ENCODE results near the gene EGR2. TPM values are rescaled to one million over a fixed set of nuclear protein-coding genes. Genes with fewer than 3 reads are reported as not detected.
"Not testable (repeated sequence)": the region's sequence is repeated elsewhere in the genome, so short reads cannot be mapped to it uniquely, and the experiment has no call there.

EGR2 gene
- total RNA-seq, 1 experiment from 2014 or later = 0.24 TPM

DNA sequence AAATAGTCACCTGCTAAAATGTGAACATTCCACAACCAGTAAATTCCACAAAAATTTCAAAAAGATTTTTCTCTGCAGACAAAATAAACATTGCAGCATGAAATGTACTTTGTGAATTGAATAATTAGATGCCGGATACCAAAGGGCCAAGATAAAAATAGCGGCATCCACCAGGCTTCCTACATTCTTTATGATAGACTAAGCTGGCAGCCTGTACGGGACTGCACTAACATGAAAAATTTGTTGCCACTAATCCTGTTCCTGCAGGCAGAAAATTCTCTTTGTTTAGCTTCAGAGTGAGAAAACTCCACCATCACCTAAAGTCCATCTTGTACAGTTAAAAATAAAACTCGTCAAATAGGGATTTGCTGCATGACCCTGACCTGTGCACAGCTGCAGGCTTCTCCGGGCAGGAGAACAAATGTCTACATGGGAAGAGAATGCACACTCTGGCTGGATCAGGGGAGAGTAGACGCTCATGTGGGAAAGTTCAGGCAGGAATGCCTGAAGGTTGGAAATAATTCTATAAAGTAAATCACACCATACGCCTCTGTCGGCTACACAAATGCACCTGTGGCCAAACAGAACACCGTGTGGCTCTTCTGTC lies 27.2 kb downstream of the EGR2 start:
- CTCF ChIA-PET = no interaction called here
- no peaks in the 10 kb centered on the region for H3K79me2 ChIP-seq (ENCODE audit: low read depth)
- no peaks in the 10 kb centered on the region for H3K9me2 ChIP-seq (ENCODE audit: insufficient read depth)
- H3K9me3 ChIP-seq (ENCODE audit: insufficient read depth, low read depth) = no peaks in the 10 kb centered on the region
- no peak overlapping the region for H3K4me3 ChIP-seq
- H3F3A ChIP-seq (ENCODE audit: insufficient read depth, low read depth) = no peaks in the 10 kb centered on the region
- no peak for TF ChIP-seq EZH2 (IDR thresholded peaks at IDR 0.05; ENCODE audit: low read depth)
- TF ChIP-seq, protein P1, sequence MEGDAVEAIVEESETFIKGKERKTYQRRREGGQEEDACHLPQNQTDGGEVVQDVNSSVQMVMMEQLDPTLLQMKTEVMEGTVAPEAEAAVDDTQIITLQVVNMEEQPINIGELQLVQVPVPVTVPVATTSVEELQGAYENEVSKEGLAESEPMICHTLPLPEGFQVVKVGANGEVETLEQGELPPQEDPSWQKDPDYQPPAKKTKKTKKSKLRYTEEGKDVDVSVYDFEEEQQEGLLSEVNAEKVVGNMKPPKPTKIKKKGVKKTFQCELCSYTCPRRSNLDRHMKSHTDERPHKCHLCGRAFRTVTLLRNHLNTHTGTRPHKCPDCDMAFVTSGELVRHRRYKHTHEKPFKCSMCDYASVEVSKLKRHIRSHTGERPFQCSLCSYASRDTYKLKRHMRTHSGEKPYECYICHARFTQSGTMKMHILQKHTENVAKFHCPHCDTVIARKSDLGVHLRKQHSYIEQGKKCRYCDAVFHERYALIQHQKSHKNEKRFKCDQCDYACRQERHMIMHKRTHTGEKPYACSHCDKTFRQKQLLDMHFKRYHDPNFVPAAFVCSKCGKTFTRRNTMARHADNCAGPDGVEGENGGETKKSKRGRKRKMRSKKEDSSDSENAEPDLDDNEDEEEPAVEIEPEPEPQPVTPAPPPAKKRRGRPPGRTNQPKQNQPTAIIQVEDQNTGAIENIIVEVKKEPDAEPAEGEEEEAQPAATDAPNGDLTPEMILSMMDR (conservative IDR thresholded peaks at IDR 0.05) = no peak
- no peaks in the 10 kb centered on the region; the same call in 1 of the 2 replicates for H3K27me3 ChIP-seq (ENCODE audit: insufficient read depth, low read depth)
- H3K27ac ChIP-seq = no peak overlapping the region
- no peak overlapping the region for H2AFZ ChIP-seq
- no peak for DNase-seq
- BruUV-seq (replicated peaks) = no TSS peak
- H3K4me2 ChIP-seq = no peak overlapping the region
- H3K36me3 ChIP-seq (ENCODE audit: low read depth) = no peaks in the 10 kb centered on the region
- POLR2A ChIA-PET (ENCODE audit: unreplicated experiment) = interaction anchor here (0.7 kb wide), 1 partner anchor 326 kb away, joined by 3 read pairs; no protein-coding TSS in a partner anchor
- intact Hi-C loops (cut with micrococcal nuclease; ENCODE audit: unreplicated experiment) = no loop called here
- H4K20me1 ChIP-seq (ENCODE audit: insufficient read depth) = no peaks in the 10 kb centered on the region
- no peaks in the 10 kb centered on the region for H3K4me1 ChIP-seq (replicated peaks; ENCODE audit: insufficient read depth)

DNA sequence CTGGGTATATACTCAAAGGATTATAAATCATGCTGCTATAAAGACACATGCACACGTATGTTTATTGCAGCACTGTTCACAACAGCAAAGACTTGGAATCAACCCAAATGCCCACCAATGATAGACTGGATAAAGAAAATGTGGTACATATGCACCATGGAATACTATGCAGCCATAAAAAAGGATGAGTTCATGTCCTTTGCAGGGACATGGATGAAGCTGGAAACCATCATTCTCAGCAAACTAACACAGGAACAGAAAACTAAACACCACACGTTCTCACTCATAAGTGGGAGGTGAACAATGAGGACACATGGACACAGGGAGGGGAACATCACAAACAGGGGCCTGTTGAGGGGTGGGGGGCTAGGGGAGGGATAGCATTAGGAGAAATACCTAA lies 27.9 kb downstream of the EGR2 start:
- intact Hi-C loops (cut with micrococcal nuclease; ENCODE audit: unreplicated experiment); H3K36me3 ChIP-seq (ENCODE audit: low read depth); H4K20me1 ChIP-seq (ENCODE audit: insufficient read depth); DNase-seq; H3K27me3 ChIP-seq (ENCODE audit: insufficient read depth, low read depth); H3K4me3 ChIP-seq; H3K4me1 ChIP-seq (replicated peaks; ENCODE audit: insufficient read depth); H2AFZ ChIP-seq; CTCF ChIA-PET; POLR2A ChIA-PET (ENCODE audit: unreplicated experiment); H3K9me2 ChIP-seq (ENCODE audit: insufficient read depth); BruUV-seq (replicated peaks); H3K79me2 ChIP-seq (ENCODE audit: low read depth); H3K9me3 ChIP-seq (ENCODE audit: insufficient read depth, low read depth); H3F3A ChIP-seq (ENCODE audit: insufficient read depth, low read depth); H3K4me2 ChIP-seq; H3K27ac ChIP-seq: not testable (repeated sequence)

DNA sequence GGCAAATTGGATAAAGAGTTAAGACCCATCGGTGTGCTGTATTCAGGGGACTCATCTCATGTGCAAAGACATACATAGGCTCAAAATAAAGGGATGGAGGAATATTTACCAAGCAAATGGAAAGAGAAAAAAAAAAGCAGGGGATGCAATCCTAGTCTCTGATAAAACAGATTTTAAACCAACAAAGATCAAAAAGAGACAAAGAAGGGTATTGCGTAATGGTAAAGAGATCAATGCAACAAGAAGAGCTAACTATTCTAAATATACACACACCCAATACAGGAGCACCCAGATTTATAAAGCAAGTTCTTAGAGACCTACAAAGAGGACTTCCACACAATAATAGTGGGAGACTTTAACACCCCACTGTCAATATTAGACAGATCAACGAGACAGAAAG lies 31.6 kb downstream of the EGR2 start:
- H3K79me2 ChIP-seq (ENCODE audit: low read depth); POLR2A ChIA-PET (ENCODE audit: unreplicated experiment); CTCF ChIA-PET; H3K4me3 ChIP-seq; H3K36me3 ChIP-seq (ENCODE audit: low read depth); H3K4me2 ChIP-seq; H3K4me1 ChIP-seq (replicated peaks; ENCODE audit: insufficient read depth); H3K27ac ChIP-seq; DNase-seq; intact Hi-C loops (cut with micrococcal nuclease; ENCODE audit: unreplicated experiment); H2AFZ ChIP-seq; BruUV-seq (replicated peaks); H3K27me3 ChIP-seq (ENCODE audit: insufficient read depth, low read depth); H3K9me3 ChIP-seq (ENCODE audit: insufficient read depth, low read depth); H3K9me2 ChIP-seq (ENCODE audit: insufficient read depth); H3F3A ChIP-seq (ENCODE audit: insufficient read depth, low read depth); H4K20me1 ChIP-seq (ENCODE audit: insufficient read depth): not testable (repeated sequence)

DNA sequence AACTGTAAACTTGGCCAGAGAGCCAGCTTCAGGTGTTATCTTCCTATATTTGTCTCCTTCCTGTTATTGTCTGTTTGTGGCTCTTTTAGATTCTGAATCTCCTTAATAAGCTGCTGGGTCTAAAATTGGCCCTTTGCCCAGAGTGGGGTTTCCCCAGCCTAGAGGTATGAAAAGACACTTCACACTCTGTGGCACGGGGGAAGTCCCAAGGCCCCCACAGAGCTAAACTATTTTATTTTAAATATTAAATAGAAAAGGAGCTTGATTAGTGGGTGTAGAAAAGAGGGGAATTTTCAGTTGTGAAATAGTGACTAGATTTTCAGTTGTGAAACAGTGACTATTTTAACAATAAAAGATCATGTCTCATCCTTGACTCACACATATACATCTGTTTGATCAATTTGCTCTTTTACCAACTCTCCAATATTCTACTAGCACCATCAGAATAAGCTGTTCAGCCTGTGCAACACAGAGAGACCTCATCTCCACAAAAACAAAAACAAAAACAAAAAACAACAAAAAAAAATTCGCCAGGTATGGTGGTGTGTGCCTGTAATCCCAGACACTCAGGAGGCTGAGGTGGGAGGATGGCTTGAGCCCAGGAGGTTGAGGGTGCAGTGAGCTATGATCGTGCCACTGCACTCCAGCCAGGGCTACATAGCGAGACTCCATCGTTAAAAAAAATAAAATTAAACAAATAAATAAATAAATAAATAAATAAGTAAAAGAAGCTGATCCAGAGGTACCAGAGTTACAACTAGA lies 36.5 kb downstream of the EGR2 start:
- POLR2A ChIA-PET (ENCODE audit: unreplicated experiment) = no interaction called here

More for the DNA sequence above, 36.5 kb downstream of the EGR2 start:
- H3K36me3 ChIP-seq (ENCODE audit: low read depth) = no peaks in the 10 kb centered on the region
- no peak overlapping the region for H3K4me3 ChIP-seq
- no peak for TF ChIP-seq EZH2 (IDR thresholded peaks at IDR 0.05; ENCODE audit: low read depth)
- TF ChIP-seq, protein P1 (conservative IDR thresholded peaks at IDR 0.05) = no peak
- CTCF ChIA-PET = no interaction called here
- no peak overlapping the region for H3K27ac ChIP-seq
- no peaks in the 10 kb centered on the region for H3F3A ChIP-seq (ENCODE audit: insufficient read depth, low read depth)
- H3K4me2 ChIP-seq = no peak overlapping the region
- BruUV-seq (replicated peaks) = no TSS peak
- DNase-seq = no peak
- H3K27me3 ChIP-seq (ENCODE audit: insufficient read depth, low read depth) = no peaks in the 10 kb centered on the region
- intact Hi-C loops (cut with micrococcal nuclease; ENCODE audit: unreplicated experiment) = no loop called here
- no peaks in the 10 kb centered on the region for H4K20me1 ChIP-seq (ENCODE audit: insufficient read depth)
- H3K79me2 ChIP-seq (ENCODE audit: low read depth) = no peaks in the 10 kb centered on the region
- no peaks in the 10 kb centered on the region for H3K9me2 ChIP-seq (ENCODE audit: insufficient read depth)
- no peaks in the 10 kb centered on the region for H3K9me3 ChIP-seq (ENCODE audit: insufficient read depth, low read depth)
- no peak overlapping the region for H2AFZ ChIP-seq
- H3K4me1 ChIP-seq (replicated peaks; ENCODE audit: insufficient read depth) = no peaks in the 10 kb centered on the region

Data from PC-9 (cell line).